ENCODE results near the gene ALPK1.
"Not testable (repeated sequence)": the region's sequence is repeated elsewhere in the genome, so short reads cannot be mapped to it uniquely, and the experiment has no call there.

ALPK1 gene

DNA sequence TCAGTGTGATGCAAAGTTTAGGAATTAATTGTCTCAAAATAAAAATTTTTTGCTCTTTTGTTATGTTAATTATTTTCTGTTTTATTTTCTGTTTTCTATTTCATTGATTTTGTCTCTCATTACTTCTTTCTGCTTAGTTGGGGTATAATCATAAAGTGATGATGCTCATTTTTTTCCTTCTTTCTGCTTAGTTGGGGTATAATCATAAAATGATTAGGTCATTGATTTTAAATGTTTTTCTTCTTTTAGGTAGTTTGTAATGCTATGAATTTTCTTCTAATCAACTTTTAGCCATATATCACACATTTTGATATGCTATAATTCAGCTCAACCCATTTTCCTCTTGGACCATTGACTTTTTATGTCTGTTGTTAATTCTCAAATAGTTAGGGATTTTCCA is 175.1 kb downstream of the ALPK1 start:
- DNase-seq = no peak

DNA sequence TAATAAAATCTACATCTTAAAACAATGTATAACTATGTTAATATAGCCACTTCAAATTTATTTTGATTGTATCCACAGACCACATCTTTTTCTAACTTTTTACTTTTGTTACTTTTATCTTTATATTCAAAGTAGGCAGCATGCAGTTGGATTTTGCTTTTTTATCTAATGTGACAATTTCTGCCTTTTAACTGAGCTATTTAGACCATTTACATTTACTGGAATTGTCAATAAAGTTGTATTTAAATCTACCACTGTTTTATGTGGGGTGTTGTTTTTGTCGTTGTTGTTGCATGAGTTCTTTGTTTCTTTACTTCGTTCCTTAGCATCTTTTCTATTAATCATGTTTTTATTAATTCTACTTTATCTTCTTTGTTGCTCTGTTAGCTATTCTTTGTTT is 176.8 kb downstream of the ALPK1 start:
- no peak for DNase-seq

DNA sequence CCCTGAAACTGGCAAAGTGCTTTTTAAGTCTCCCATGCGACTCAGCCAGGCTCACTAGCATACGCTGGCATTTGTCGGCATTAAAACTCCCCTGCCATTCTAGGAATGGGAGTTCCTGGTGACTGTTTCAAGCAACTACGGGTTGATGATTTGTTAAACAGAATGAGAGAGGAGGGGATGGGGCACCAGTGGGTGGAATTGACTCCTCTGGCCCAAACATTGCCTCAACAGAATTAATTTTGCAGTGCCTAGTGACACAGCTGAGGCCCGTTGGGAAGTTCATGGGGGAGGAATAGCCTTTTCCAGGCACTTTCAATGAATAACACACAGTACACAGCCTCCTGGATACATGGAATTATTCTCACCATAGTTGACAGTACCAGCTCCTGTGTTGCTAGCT is 188.8 kb downstream of the ALPK1 start:
- DNase-seq = no peak

DNA sequence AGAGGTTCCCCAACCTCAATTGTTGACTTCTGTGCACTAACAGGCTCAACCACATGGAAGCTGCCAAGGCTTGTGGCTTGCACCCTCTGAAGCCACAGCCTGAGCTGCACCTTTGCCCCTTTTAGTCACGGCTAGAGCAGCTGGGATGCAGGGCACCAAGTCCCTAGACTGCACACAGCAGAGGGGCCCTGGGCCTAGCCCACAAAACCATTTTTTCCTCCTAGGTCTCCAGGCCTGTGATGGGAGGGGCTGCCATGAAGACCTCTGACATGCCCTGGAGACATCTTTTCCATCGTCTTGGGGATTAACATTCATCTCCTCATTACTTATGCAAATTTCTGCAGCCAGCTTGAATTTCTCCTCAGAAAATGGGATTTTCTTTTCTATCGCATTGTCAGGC is 193.6 kb downstream of the ALPK1 start:
- not testable (repeated sequence) for DNase-seq

Data from 8988T (cell line).